ENCODE data around the gene FOXRED2.
"Not testable (repeated sequence)": the region's sequence is repeated elsewhere in the genome, so short reads cannot be mapped to it uniquely, and the experiment has no call there.

FOXRED2 gene

DNA sequence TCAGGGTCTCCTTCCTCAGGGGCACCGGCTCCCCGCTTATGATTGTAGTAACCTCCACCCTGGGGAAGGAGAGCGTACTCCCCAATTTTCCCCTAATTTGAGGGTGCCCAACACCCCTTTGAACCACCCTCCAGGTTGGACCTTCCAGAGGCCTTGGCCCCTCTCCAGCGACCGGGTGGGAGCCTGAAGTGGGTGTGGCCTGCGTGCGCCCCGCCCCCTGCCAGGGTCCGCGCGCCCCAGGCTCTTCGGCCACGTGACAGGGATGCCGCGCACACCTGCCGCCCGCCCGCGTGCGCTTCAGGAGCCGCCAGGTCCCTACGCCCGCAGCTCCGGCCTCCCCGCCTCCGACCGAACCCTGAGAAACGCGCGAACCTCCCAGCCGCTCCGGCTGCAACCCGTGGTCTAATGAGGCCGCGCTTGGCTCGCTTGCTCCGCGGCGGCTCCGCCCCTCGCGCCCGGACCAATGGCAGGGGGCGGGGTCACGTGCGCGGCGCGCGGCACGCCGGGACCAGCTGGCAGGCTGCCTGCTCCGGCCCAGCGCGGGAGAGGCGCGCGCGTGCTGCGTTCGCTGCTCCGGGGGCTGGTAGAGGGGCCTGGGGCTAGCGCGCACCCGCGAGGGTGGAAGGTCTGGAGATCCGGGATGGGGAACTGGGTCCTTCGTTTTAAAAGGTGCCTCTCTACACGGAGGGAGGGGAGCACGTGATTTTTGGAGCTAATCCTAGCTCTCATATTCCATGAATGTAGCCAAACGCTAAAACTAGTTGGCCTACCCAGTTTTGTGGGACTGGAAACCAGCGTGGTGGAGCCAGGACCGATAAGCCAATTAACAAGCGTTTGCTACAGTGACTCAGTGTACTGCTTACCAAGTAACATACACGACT lies at the start of gene FOXRED2:
FOXRED2 (minus strand) TSS at position 404 of the 881 bp plus-strand sequence. CDS start 618 bp downstream, outside the sequence.
- peak; percentile 91 for DNase-seq

DNA sequence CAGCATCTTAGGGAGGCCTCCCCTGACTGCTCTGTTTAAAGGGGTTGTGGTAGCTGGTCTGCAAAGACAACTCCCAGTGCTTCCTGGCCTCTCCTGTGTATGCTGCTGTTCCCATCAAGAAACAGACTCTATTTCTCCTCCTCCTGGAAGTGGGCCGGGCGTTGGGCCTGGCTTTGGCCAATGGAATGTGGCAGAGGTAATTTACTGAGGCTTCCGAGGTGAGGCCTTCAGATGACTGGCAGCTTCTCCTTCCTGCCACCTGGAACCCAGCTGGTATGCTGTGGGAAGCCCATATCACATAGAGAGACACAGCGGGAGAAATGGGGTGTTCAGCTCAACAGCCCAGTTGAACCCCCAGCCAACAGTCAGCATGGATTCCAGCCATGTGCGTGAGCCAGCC lies 47.3 kb upstream of the FOXRED2 start:
- no peak for DNase-seq

DNA sequence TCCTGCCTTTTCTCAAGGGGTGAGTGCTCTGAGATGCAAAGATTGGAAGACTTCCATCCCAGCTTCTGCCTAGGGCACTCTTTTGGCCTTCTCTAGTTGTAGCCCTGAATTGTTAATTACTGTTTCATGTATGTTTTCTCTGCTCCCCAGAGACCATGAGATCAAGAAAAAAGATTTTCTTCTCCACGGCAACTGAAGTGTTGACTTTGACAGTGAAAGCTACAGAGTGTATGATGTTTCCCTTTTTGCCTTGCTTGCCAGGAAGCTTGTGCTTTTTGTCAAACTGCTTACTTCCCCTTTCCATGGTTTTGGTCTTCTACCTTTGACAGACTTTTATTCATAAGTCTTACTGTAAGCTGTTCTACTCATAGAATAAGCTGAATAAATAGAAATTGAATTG lies 45.4 kb upstream of the FOXRED2 start:
- peak; percentile 2 for DNase-seq

GRCh38 chr22:36550701-36551495 lies 44.1 kb upstream of the FOXRED2 start:
- DNase-seq: no peak

GRCh38 chr22:36549033-36549432 lies 42.2 kb upstream of the FOXRED2 start:
- DNase-seq: no peak

GRCh38 chr22:36548606-36549005 lies 41.8 kb upstream of the FOXRED2 start:
- DNase-seq: no peak

GRCh38 chr22:36546932-36547331 lies 40.1 kb upstream of the FOXRED2 start:
- no peak for DNase-seq

DNA sequence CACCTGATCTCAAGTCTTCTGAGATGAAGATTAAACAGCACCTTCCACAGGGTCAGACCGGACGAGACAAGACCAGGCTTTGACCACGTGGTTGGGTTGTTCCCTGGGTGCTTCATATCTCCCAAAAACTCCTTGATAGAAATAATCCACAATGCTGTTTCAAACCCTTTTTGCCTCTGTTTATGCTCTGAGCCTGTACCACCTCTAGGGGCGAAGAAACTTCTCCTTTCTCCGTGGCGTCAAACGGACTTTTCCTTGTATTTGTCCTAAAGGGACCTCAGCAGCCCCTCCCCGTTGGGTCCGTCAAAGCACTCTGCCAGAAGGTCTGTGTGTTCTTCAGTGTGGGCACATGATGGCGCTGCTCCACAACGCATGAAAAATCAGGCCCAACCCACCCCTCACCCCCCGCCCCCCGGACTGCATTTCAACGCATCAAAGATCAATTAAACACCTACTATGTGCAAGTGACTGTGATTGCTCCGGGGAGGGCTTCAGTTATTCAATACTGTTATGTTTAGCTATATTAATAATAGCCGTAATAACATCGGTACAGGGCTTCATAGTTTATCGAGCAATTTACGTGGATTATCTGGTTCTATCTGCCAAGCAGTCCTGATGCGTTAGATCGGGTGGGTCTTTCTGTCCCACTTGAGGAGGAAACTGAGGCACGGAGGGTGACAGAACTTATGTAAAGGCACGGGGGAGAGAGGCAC lies 39.4 kb upstream of the FOXRED2 start:
- peak; percentile 15 for DNase-seq

GRCh38 chr22:36544107-36544620 lies 37.3 kb upstream of the FOXRED2 start:
- no peak for DNase-seq

GRCh38 chr22:36541831-36542411 lies 35.1 kb upstream of the FOXRED2 start:
- no peak for DNase-seq

- DNase-seq: no peak
Observed at GRCh38 chr22:36540867-36541642, 34.2 kb upstream of the FOXRED2 start.

DNA sequence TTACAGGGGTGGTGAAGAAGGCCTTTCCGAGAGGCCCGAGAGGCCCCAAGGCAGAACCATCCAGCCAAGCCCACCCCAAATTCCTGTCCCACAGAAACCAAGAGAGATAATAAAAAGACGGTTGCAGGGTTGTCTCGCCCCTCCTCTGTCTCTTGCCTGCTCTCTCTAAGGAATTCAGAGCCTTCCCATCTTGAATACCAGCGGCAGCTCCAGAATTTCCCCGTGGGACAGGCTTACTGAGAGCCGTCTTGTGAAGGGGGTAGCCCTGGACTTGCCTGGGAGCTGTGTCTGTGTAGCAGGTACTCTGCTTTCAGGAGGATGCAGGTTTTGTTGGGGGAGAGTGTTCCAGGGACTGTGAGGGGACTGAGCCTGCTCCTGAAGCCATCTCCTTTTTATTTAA lies 31.7 kb upstream of the FOXRED2 start:
- DNase-seq: no peak

DNA sequence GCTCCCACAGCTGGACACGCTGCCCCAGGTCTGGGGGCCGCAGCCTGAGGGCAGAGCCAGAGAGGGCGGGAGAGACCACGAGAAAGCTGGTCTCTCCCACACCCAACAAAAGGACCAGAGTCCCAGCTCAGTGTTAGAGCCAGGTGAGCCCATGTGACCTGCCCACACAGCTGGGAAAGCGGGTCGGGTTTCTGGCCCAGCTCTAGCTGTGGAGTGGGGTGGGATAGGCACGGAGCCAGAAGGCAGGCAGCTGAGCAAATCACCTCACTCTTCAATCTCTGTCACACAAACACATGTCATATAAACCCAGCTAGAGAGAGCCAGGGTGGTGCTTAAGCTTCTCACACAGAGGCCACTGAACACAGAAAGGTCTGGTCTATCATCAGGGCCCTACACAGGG lies 29.9 kb upstream of the FOXRED2 start:
- DNase-seq: no peak

- not testable (repeated sequence) for DNase-seq
Observed at GRCh38 chr22:36533320-36533719, 26.5 kb upstream of the FOXRED2 start.

DNA sequence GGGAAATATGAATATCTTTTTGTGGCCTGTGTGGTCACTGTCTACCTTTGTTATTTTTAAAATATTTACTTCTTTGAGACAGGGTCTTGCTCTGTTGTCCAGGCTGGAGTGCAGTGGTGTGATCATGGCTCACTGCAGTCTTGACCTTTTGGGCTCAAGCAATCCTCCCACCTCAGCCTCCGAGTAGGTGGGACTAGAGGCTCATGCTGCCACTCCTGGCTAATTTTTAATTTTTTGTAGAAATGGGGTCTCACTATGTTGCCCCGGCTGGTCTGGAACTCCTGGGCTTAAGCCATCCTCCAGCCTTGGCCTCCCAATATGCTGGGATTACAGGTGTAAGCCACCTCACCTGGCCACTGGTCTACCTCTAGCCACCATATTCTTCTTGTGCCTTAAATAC lies 25.6 kb upstream of the FOXRED2 start:
- no peak for DNase-seq

- peak; percentile 99 for DNase-seq
Observed at GRCh38 chr22:36528795-36529751, 22.2 kb upstream of the FOXRED2 start, which contains the start of gene EIF3D. TSS of gene EIF3D (minus strand) at chr22:36529166. CDS start at chr22:36526121, 3,045 bp downstream.

DNA sequence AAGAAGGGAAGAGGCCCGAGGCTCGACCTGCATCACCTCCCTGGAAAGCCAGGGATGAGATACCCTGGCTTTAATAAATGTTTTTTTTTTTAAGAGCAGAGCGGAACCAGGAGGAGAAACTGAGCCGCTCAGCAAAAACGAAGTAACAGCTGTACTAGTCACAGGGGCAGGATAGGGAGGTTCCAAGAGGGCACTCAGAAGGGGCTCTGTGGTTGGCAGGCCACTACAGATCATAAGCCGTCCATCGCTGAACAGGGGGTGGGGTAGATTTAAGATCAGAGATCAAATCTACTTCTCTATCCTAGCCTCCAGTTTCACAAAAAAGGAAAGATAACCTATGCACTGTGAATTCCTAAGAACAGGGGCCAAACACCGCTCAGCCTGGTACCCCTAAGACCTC lies 21.5 kb upstream of the FOXRED2 start:
- no peak for DNase-seq

- no peak for DNase-seq
Observed at GRCh38 chr22:36522662-36523061, 15.8 kb upstream of the FOXRED2 start.

DNA sequence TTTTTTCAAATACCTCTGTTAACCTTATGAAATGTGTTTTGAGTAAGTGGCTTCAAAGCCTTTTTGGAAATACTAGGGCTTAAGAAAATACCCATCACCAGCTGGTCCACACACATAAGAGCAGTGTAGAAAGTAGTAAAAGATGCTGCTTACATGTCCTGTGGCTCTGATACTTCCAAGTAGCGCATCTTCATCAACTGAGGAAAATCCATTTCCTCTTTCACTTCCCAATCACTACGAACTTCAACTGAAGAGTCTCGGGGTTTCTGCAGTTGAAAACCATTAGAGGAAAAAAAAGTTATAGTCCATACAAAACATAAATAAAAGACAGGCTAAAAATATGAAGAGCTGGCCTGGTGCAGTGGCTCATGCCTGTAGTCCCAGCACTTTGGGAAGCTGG lies 13.6 kb upstream of the FOXRED2 start:
- no peak for DNase-seq

GRCh38 chr22:36519906-36520305 lies 13.1 kb upstream of the FOXRED2 start:
- DNase-seq: not testable (repeated sequence)

Data from CD4-positive, alpha-beta T cell treated with Interleukin-10 for 1 hour (primary cell).